ENCODE measurements around the gene PLEKHG4B. TPM values are rescaled to one million over a fixed set of nuclear protein-coding genes. Genes with fewer than 3 reads are reported as not detected.

The PLEKHG4B gene
- total RNA-seq, 1 experiment from 2014 or later = 1.2 TPM

DNA sequence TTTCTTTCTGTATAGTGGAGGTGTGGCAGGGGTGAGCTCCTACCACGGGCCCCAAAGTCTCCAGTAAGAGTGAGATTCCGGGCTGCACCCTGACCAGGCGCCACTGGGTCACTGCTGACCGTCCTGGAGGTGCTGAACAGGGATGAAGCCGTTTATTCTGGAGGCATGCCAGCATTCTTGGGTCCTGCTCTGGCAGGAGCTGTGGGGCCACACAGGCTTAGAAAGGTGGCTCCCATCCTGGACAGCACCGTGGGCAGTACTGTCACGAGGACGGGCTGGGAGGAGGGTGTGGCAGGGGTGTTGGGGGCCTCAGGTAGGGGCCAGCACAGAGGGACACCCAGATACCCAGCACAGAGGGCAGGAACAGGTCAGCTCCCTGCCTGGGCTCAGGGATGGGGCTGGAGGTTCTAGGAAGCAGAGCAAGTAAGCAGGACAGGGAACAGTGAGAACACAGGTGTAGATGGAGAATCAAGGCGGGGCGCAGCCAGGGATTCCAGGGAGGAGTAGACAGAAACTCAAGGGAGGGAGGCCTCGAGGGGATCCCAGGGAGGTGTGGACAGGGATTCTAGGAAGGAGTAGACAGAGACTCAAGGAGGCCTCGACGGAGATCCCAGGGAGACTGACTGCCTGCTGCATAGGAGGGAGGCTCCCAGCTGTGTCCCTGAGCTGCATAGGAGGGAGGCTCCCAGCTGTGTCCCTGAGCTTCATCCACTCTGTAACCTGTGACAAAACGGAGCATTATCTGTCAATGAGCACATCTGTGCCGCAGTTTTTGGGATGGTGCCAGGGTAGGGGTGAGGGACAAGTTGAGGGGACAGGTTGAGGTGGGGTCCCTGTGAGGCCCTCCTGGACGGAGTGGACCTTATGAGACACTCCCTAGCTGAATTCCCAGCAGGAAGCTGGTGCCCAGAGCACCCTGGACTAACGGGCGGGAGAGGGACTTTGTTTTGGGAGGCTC, 1.1 kb upstream of the PLEKHG4B start:
- ChIA-PET POLR2A (ENCODE audit: unreplicated experiment) (no interaction called here), CTCF (no interaction called here)
- H3K4me1 ChIP-seq (ENCODE audit: insufficient read depth, low read length) = no peaks in the 10 kb centered on the region
- H3K36me3 ChIP-seq (ENCODE audit: low read depth, low read length) = no peaks in the 10 kb centered on the region
- no peak overlapping the region for H3K9ac ChIP-seq (ENCODE audit: low read length)
- no peaks in the 10 kb centered on the region for H4K20me1 ChIP-seq (ENCODE audit: low read length)
- H3K27ac ChIP-seq (ENCODE audit: low read length) = no peak overlapping the region
- H3F3A ChIP-seq (ENCODE audit: low read length, unreplicated experiment) = no peaks in the 10 kb centered on the region
- H3K27me3 ChIP-seq (ENCODE audit: low read length) = peaks cover 66% of the 10 kb centered on the region
- no peak overlapping the region for H3K4me3 ChIP-seq (ENCODE audit: low read length)
- H3K9me3 ChIP-seq (ENCODE audit: low read length) = no peaks in the 10 kb centered on the region
- BruUV-seq (replicated peaks) = no TSS peak
- no peaks in the 10 kb centered on the region for H3K9me2 ChIP-seq (replicated peaks; ENCODE audit: low read length)
- H3K4me2 ChIP-seq (ENCODE audit: low read length) = no peak overlapping the region
- no peak overlapping the region for H2AFZ ChIP-seq (ENCODE audit: low read length)
- DNase-seq (no peak), ATAC-seq (peak; percentile 57)
- TF ChIP-seq EZH2phosphoT487 (IDR thresholded peaks at IDR 0.05; ENCODE audit: borderline replicate concordance, low read length) (no peak), EZH2 (IDR thresholded peaks at IDR 0.05; ENCODE audit: low read length, unreplicated experiment) (no peak)
- TF ChIP-seq, protein P1, sequence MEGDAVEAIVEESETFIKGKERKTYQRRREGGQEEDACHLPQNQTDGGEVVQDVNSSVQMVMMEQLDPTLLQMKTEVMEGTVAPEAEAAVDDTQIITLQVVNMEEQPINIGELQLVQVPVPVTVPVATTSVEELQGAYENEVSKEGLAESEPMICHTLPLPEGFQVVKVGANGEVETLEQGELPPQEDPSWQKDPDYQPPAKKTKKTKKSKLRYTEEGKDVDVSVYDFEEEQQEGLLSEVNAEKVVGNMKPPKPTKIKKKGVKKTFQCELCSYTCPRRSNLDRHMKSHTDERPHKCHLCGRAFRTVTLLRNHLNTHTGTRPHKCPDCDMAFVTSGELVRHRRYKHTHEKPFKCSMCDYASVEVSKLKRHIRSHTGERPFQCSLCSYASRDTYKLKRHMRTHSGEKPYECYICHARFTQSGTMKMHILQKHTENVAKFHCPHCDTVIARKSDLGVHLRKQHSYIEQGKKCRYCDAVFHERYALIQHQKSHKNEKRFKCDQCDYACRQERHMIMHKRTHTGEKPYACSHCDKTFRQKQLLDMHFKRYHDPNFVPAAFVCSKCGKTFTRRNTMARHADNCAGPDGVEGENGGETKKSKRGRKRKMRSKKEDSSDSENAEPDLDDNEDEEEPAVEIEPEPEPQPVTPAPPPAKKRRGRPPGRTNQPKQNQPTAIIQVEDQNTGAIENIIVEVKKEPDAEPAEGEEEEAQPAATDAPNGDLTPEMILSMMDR (conservative IDR thresholded peaks at IDR 0.05; ENCODE audit: low read depth, low read length) = no peak
- H3K79me2 ChIP-seq (ENCODE audit: low read length) = no peaks in the 10 kb centered on the region
- intact Hi-C loops (cut with micrococcal nuclease) = no loop called here

DNA sequence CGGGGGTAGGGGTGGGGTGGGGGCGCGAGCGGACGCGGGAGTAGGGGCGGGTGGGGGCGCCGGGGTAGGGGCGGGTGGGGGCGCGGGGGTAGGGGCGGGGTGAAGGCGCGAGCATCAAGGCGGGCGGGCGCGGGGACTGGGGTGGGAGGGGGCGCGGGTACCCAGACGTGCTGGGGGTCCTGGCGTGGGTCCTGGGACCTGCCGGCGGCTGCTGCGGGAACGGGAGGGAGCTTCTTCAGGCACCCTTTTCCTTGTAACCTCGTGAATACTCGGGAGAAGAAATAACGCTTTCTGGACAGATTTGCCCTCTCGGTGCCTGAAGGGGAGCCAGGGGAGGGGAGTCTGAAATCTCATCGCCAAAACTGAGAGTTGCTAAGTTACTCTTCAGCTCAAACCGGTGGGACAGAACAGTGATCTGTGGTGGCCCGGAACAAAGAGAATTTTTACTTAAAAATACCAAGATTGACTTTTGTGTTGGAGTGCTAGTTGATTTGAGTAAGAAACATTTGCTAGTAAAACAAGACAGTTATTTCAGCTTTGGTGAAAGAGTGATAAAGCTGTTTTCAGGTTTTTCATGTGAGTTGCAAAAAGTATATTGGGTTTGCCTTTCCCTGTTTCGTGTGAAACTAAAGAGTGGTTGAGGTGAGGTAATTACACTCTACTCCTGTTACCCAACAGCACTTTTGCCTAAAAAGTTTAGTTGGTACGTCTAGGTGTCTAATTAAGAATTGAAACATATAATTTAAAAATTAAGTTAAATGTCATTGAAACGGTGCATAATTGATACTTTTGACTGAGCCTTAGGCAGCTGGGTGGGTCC, 643 bp downstream of the PLEKHG4B start:
- Histone ChIP-seq H3K27ac (ENCODE audit: low read length) (no peak overlapping the region), H2AFZ (ENCODE audit: low read length) (no peak overlapping the region), H3K4me1 (ENCODE audit: insufficient read depth, low read length) (no peaks in the 10 kb centered on the region), H3K9ac (ENCODE audit: low read length) (no peak overlapping the region), H4K20me1 (ENCODE audit: low read length) (no peaks in the 10 kb centered on the region), H3K36me3 (ENCODE audit: low read depth, low read length) (no peaks in the 10 kb centered on the region), H3F3A (ENCODE audit: low read length, unreplicated experiment) (no peaks in the 10 kb centered on the region), H3K9me2 (replicated peaks; ENCODE audit: low read length) (no peaks in the 10 kb centered on the region), H3K4me2 (ENCODE audit: low read length) (no peak overlapping the region), H3K79me2 (ENCODE audit: low read length) (no peaks in the 10 kb centered on the region), H3K27me3 (ENCODE audit: low read length) (peaks cover 70% of the 10 kb centered on the region), H3K9me3 (ENCODE audit: low read length) (no peaks in the 10 kb centered on the region), H3K4me3 (ENCODE audit: low read length) (no peak overlapping the region)
- CTCF ChIA-PET = no interaction called here
- TF ChIP-seq, protein P1 (conservative IDR thresholded peaks at IDR 0.05; ENCODE audit: low read depth, low read length) = no peak
- TF ChIP-seq EZH2phosphoT487 (IDR thresholded peaks at IDR 0.05; ENCODE audit: borderline replicate concordance, low read length) (no peak), EZH2 (IDR thresholded peaks at IDR 0.05; ENCODE audit: low read length, unreplicated experiment) (no peak)
- intact Hi-C loops (cut with micrococcal nuclease) = no loop called here
- no peak for ATAC-seq
- BruUV-seq (replicated peaks) = no TSS peak
- POLR2A ChIA-PET (ENCODE audit: unreplicated experiment) = interaction anchor here (0.5 kb wide), 1 partner anchor 57 kb away, joined by 5 read pairs; no protein-coding TSS in a partner anchor
- no peak for DNase-seq
